ENCODE data around the gene SMIM5. TPM values are rescaled to one million over a fixed set of nuclear protein-coding genes. Genes with fewer than 3 reads are reported as not detected.

The SMIM5 gene
- total and polyA plus RNA-seq, 9 of the 15 experiments (the other 6 are each of a cell fraction or from before 2014, with no cell fraction given), result 0.08 TPM; not detected in 8

DNA sequence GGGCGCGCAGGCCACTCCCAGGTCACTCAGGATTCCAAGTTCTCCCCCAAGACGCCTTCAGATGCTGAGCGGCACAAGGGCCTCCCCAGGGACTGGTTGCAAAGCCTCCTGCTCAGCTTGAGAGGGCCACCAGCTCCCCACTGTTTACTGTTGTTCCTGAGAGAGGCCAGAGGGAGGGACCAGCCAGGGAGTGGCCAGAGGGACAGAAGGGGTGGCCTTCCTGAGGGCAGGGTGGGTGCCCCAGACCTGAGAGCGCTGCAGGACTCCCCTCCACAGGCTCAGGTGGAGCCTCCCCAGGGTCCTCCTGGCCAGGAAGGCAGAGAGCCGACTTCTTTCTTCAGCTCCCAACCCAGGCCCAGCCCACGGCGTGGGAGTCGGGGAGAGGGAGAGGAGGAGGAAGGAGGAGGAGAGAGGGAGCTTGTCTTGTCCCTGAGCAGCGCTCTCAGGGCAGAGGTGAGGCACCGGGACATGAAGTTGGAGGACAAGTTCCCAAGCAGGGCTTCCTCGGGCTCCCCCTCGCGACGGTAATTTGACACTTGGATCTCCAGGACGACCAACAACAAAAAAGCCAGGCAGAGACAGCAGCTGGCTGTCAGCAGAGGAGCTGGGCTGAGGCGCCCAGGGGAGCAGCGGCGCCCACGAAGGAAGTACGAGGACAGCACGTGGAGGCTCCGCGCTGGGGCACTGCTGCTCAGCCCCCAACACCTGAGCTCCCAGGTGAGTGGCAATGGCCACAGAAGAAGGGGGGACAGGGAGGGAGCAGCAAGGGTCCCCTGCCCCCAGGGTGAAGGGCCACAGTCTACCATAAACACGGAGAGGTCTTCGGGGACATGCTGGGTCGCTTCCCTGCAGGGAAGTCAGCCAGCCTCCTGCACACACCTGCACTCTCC is 497 bp downstream of the SMIM5 start:
- Histone ChIP-seq H2AFZ (ENCODE audit: low read depth, low read length) (peak overlapping the region; percentile 47; the same call in 1 of the 2 replicates), H3K4me3 (no peak overlapping the region), H3K4me1 (replicated peaks in 1 of 2; ENCODE audit: control insufficient read depth in 2 of 2, insufficient read depth in 2 of 2, low read length in 2 of 2) (peaks cover 13 to 51% of the 10 kb centered on the region in 2 experiments), H3K79me2 (ENCODE audit: control insufficient read depth, insufficient read depth, low read length) (no peaks in the 10 kb centered on the region), H3K9ac (ENCODE audit: insufficient read depth in 1 of 2, low read depth in 2 of 2, low read length in 2 of 2) (peak overlapping the region in 1 of 2 experiments; percentile 86; a peak in 2 of 4 replicates), H3K27ac (ENCODE audit: extremely low read depth, low read depth, low read length) (peak overlapping the region; percentile 51; the same call in 2 of the 3 replicates), H3K4me2 (ENCODE audit: insufficient read depth, low read length) (peak overlapping the region; percentile 42), H4K20me1 (replicated peaks; ENCODE audit: control insufficient read depth, insufficient read depth, low read length) (0 out of 2 replicates have a peak, but pooled peaks cover 13% of the 10 kb centered on the region), H3K9me3 (replicated peaks; ENCODE audit: control insufficient read depth, insufficient read depth, low read depth, low read length) (no peaks in the 10 kb centered on the region), H3K9me1 (ENCODE audit: control insufficient read depth, insufficient read depth, low read length) (no peaks in the 10 kb centered on the region), H3K36me3 (ENCODE audit: control insufficient read depth, insufficient read depth, low read length) (peaks cover 4% of the 10 kb centered on the region; the same call in 2 of the 3 replicates), H3K27me3 (ENCODE audit: control insufficient read depth in 2 of 2, insufficient read depth in 2 of 2, low read length in 2 of 2) (no peaks in the 10 kb centered on the region)
- ChIA-PET CTCF (ENCODE audit: low intra/inter-chr PET ratio) (interaction anchor here (0.6 to 2.7 kb wide), 7 partner anchors 19 to 272 kb away, joined by 3 to 26 read pairs (median 5); no protein-coding TSS in a partner anchor), POLR2A (interaction anchor here (0.5 to 2.2 kb wide), 23 partner anchors 7 to 637 kb away, joined by 3 to 15 read pairs (median 4); partner anchors contain the start of genes RECQL5 and SAP30BP)
- peak; percentile 94 for ATAC-seq
- FAIRE-seq, result peak; percentile 99
- peak; percentile 85 to 95 (median 90) for DNase-seq (ENCODE audit: extremely low read depth in 1 of 4, low spot score in 3 of 4)
- intact Hi-C loops (cut with micrococcal nuclease) (loop anchor here (1.0 kb wide), 1 partner anchor 115 kb away; no protein-coding TSS in a partner anchor), in situ Hi-C loops (cut with MboI) (no loop called here)
- WGBS (ENCODE audit: insufficient coverage, low coverage, missing lambda C conversion rate), result 13% methylated on average over 24 of the region's 27 CpGs
- BruUV-seq (replicated peaks), result no TSS peak
- TF ChIP-seq HMGN3 (IDR thresholded peaks at IDR 0.05; ENCODE audit: borderline replicate concordance, extremely low read depth, insufficient read length, low read depth, low read length), result peak; percentile 59
- no peak for TF ChIP-seq CBX5 (IDR thresholded peaks at IDR 0.05; ENCODE audit: borderline replicate concordance, low read depth)
- peak; percentile 30 for TF ChIP-seq RBBP5 (IDR thresholded peaks at IDR 0.05; ENCODE audit: borderline replicate concordance, insufficient read depth, low read length, poor library complexity, severe bottlenecking)
- no peak for TF ChIP-seq MAFG (tag; conservative IDR thresholded peaks at IDR 0.05)
- TF ChIP-seq CREM (IDR thresholded peaks at IDR 0.05; ENCODE audit: low read depth), result peak; percentile 68
- no peak for TF ChIP-seq ZNF224 (CRISPR knock-in tag; IDR thresholded peaks at IDR 0.05)
- 0 out of 2 replicates have a peak, but pooled peaks have one; percentile 27 for TF ChIP-seq ZBED1 (IDR thresholded peaks at IDR 0.05)
- no peak for TF ChIP-seq NFIC (IDR thresholded peaks at IDR 0.05)
- 0 out of 2 replicates have a peak, but pooled peaks have one; percentile 50 for TF ChIP-seq RB1 (IDR thresholded peaks at IDR 0.05; ENCODE audit: low read depth)
- TF ChIP-seq MEIS2 (IDR thresholded peaks at IDR 0.05; ENCODE audit: partially characterized antibody), result peak; percentile 44
- TF ChIP-seq MXI1 (IDR thresholded peaks at IDR 0.05; ENCODE audit: low read depth, low read length), result peak; percentile 68; the same call in 1 of the 2 replicates
- peak; percentile 66 to 81 for TF ChIP-seq MNT (conservative IDR thresholded peaks at IDR 0.05)
- TF ChIP-seq NR2C1 (IDR thresholded peaks at IDR 0.05), result no peak
- no peak for TF ChIP-seq NR2C1 (tag; IDR thresholded peaks at IDR 0.05)
- TF ChIP-seq PML (IDR thresholded peaks at IDR 0.05; ENCODE audit: low read length), result no peak
- peak in 1 of 2 experiments; percentile 47; a peak in 2 of 4 replicates for TF ChIP-seq FOXK2 (conservative IDR thresholded peaks at IDR 0.05 in 1 of 2, IDR thresholded peaks at IDR 0.05 in 1 of 2; ENCODE audit: low read depth in 2 of 2)
- TF ChIP-seq, protein P1, sequence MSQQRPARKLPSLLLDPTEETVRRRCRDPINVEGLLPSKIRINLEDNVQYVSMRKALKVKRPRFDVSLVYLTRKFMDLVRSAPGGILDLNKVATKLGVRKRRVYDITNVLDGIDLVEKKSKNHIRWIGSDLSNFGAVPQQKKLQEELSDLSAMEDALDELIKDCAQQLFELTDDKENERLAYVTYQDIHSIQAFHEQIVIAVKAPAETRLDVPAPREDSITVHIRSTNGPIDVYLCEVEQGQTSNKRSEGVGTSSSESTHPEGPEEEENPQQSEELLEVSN (IDR thresholded peaks at IDR 0.05; ENCODE audit: borderline replicate concordance in 1 of 2, extremely low read depth in 1 of 2, insufficient read depth in 1 of 2, insufficient read length in 1 of 2, low read depth in 1 of 2, low read length in 1 of 2, poor library complexity in 1 of 2, severe bottlenecking in 1 of 2), result peak; percentile 82 to 88
- 0 out of 2 replicates have a peak, but pooled peaks have one; percentile 26 for TF ChIP-seq KLF16 (IDR thresholded peaks at IDR 0.05)
- TF ChIP-seq GABPB1 (CRISPR knock-in tag; IDR thresholded peaks at IDR 0.05), result peak; percentile 10; the same call in 1 of the 2 replicates
